Muscle of back (tissue), 11 donors: Measurements from ENCODE around the gene NRP1. TPM values are rescaled to one million over a fixed set of nuclear protein-coding genes. Genes with fewer than 3 reads are reported as not detected.
A peak's percentile ranks its signal among the peaks of the same experiment; 100 is the strongest.
"Not testable (repeated sequence)": the region's sequence is repeated elsewhere in the genome, so short reads cannot be mapped to it uniquely, and the experiment has no call there.

Experiments used
- DNase-seq, 3 donors: peaks; one replicate each; pipeline versions ENCODE4 v3.0.0 to v3.0.0-alpha.2; 2013
- polyA plus RNA-seq, 10 donors: library from polyadenylated mRNA; unstranded; fragments of 120-200 nt; gene quantifications; one replicate each; pipeline ENCODE4 v1.2.1, GENCODE V29; 2013; ENCODE audit not compliant: insufficient read length in 10 of 10

NRP1 gene
- polyA plus RNA-seq, 10 donors, result 90.1 to 133 (median 105) TPM

DNA sequence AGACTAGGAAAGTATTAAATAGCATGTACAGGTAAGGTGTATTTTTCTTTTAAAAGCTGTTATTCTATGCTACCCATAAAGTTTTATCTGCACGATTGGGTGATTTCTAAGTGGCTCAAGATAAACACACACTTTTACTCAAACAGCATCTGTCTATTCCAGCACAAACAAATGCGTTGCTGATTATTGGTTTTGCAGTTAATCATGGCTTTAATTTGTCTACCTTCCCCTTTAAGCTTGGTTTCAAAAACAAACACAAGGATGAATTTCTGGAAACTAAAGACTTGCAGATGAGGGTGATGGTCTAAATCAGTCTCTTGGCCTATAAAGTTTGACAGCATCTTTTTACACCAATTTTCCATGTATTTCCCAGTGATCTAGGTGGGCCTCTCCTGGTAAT lies 94.2 kb downstream of the NRP1 start:
- no peak for DNase-seq

DNA sequence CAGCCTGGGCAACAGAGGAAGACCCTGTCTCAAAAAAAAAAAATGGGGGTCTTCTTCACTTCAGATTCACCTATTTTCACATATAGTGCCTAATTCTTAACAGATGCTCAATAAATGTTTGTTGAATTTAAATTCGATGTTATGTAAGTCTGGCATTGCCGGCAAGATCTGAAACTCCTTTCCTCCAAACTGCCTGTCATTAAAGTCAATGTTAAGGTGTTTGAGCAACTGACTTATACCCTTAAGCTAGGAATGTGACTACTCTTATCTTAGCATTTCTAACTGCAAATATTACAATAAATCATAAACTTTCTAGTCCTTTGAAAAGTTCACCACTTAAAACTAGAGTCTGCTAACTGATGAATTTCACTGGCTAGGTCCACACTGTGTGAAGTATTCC lies 95.2 kb downstream of the NRP1 start:
- no peak for DNase-seq

DNA sequence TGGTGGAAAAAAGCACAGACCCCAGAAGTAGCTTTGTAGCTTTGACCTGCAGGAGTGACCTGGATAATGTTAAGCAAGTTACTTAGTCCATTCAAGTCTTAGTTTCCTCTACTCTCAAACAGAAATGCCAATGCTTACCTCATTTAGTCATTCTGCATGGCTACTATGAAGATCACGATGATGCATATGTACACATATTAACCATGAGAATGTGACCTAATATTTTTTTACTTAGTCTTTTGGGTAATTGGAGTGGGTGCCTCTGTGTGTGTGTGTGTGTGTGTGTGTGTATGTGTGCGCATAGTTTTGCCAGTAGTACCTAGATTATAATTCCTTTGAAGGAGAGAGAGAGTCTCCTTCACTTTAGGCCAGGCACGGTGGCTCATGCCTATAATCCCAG lies 95.8 kb downstream of the NRP1 start:
- DNase-seq, result peak in 1 of 3 donors; percentile 61

DNA sequence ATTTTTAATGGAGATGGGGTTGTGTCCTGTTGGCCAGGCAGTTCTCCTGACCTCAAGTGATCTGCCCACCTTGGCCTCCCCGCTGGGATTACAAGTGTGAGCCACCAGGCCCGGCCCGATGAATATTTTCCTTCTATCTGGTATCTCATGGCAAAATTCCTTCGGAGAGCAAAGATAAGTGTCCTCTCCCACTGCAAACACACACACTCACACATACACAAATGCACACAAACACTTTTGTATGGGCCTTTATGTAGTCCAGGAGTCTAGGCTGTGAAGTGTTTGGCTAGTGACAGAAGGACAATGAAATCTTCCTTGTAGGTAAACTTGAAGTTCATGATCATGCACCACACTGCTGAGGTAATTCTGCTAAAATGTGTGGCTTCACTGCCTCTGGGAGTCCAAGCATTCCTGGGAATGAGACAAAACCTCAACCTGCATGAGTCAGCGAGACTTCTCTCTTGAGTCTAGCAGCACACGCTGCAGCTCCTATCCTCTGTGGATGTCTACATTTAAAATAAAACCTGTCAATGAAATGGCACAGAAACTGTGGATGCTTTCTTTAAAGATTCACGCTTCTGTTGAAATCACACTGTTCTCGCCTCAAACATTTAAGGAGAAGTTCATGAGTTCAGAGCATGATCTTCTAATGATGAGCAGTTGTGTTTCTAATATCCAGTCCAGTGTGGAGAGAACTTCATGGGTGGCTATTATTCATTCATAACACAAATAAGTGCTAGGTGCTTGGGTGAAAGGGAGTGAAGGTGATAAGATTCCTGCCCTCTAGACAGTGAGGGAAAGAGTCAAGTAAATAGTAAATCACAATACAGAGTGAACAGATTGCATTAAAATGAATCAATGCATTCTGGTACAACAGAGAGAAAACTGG lies 96.5 kb downstream of the NRP1 start:
- peak in 1 of 3 donors; percentile 95 for DNase-seq

DNA sequence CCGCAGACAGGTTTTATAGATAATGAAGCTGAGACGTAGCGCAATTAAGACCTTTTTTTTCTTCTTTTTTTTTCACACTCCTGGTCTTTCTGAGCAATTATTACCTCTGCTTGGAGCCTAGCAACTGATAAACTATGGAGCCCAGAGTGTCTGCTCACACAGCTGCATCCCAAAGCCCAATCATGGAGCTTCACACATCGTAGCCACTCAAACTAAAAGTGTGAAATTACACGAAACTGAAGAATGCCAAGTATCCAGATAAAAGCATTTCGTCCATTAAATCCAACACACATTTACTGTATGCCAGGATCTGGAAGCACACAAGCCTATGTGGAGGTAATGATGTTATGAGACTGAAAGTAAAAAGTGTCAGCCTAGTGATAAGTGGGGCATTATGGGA lies 97.6 kb downstream of the NRP1 start:
- no peak for DNase-seq

DNA sequence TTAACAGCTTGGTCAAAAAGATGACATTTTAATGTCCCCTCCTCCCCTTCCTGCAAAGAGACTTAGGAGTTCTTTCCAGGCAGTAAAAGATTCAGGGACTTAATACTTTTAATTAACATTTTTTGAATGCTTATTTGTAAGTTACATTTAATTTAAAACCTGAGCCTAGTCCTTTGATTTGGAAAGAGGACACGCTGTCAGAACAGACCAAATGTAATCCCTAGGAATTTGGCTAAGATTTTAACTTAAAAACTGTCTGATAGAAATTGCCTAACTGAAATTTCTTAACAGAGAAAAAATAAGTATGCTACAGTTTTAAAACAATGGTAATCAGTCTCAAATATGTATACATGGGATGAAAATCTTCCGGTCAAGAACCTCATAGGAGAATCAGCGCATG lies 98.5 kb downstream of the NRP1 start:
- no peak for DNase-seq

DNA sequence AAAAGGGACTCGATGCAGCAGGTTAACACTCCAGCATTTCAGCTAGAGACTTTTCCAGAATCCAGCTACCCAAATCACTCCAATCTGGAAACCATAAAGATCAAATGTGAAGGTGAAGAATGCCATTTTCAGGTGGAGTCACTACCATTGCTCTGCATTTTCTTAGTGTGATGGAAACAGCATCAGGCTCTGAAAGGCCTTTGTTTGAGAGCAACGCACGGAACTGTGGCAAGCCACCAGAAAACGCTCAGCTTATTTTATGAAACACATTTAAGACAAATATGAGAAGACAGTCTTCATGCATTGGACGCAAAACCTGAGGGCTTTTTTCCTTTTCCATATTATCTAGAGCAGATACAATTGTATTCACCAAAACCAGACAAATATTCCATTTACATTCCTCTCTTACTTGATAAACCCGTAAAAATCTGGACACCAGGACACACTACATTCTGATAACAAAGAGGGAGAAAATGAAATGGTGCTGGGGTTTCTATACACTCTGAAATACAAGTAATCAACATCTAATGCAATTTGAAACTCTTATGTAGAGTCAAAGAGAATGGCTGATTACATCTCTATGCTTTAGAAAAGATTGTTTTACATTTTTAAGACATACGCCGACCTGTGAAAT lies 99.1 kb downstream of the NRP1 start:
- DNase-seq, result peak in 2 of 3 donors; percentile 67 to 80

DNA sequence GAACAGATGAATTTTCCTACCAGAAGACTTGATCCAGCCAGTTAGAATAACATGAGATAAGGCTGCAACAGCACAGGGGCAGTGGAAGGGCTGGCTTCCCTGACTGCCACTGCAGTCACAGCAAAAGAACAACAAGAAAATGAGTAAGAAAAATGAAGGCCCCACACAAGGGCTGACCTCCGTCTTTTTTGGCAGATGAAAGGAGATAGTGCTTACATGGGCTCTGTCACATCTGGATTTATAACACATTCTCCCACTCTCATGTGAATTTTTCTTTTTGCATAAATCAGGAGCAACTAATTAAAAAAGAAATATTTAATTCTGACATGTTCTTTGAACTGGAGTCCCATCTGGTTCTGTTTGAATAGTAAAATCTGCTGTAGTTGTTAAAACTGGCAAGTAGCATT lies 99.6 kb downstream of the NRP1 start:
- DNase-seq, result peak in 2 of 3 donors; percentile 20 to 61

DNA sequence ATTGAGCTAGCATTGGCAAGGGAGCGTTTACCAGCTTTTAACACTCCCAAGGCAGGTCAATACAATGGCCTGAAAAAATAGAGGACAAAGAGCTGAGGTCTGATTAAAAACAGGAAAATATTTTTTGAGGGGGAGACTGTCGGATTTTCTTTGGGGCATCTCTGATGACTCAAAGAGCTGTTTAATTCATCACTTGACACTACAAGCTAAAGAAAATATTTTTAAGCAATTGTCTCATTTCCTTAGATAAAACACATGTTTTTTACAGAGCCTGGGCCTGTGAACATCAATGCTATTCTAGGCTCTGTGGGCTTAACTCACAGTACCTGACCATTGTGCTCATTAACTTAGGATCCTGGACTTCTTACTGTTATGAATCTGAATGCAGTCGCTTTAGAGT lies 100.8 kb downstream of the NRP1 start:
- no peak for DNase-seq

DNA sequence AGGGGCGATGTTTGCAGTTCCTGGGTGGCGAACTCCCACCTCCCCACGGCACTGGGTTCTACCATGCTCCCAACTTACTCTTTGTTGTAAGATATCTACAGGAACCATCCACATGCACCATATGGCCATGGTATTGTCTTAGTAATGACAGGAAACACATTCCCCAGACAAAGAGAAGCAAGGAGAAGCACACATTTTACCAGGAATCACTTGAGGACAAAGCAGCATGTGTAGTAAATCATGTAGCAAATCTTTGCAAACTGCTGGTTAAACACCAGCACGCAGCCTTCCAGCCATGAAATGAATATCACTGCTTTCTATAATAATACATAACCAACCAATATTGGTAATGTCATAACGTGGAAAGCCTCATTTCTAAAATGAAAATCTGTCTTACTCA lies 101.2 kb downstream of the NRP1 start:
- no peak for DNase-seq

DNA sequence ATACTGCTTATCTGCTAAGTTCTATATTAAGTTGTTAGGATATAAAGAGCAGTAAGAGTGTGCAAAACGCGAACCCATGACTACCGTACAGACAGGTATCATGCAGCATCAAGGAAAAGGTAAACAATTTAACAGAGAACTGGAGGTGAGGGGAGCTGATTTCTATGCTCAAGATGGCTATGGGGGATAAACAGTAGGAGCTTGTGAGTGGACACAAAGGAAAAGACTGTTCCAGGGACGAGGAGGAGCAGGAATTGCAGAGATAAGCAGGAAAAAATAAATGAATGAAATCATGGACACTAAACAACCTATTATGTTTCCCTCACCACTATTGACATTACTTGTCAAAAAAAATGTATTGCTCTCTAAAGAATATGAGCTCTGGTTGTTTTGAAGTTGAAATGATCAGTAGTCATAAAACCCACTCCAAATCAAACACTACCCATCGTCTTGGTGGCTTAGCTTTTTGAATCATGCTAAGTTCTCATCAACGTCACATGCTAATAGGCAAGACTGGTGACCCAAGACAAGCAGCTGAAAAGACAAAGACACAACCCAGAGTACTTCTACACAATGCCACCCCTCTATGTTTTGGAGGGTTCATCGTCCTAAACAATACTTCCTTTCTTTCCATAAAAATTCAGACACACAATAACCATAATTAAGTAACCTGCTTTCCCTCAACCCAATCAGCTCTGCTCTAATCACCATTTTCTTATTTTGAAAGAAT lies 102.7 kb downstream of the NRP1 start:
- no peak for DNase-seq

DNA sequence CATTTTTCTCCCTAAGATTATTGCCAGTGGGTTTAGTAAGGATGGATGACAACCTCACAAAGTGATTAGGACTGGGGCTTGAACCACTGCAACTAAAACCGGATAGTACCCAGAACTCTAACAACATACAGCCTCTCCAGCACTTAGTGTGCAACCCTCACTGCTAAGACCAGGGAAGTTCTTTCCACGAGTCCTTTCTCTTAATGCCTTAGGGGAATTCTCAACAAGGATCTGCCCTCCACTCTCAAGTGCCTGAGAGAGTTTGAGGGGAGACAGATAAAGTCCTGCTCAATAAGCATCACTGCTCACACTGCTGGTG lies 104.6 kb downstream of the NRP1 start:
- DNase-seq, result no peak

DNA sequence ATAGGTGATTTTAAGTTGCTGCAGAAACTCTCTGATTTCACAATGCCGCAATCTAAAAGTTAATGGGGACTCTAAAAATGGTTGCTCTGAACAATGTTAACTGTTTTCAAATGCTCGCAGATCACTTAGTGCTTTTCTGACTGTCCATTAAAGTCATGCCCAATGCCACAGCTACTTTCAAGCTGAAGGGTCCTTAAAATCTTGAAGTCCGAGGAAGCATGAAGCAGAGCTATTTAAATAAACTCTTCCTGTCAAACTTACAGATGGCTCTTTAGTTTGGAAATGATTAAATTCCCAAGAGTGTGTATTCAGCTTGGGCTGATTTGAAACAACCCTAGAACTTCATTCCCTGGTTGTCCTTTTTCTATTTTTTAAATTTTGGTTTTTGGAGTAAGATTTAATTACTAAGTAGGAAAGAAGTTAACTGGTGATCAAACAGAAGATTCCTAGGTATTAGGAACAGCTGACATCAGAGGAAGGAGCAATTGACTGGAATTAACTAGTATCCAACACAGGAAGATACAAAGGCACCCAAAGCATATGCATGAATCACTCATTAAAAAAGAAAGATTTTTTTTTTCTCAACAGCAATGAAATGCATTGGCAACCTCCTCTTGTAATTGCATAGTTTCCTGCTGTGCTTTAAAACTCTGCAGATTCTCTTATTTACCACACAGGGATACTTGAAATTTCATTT lies 105.1 kb downstream of the NRP1 start:
- no peak for DNase-seq

DNA sequence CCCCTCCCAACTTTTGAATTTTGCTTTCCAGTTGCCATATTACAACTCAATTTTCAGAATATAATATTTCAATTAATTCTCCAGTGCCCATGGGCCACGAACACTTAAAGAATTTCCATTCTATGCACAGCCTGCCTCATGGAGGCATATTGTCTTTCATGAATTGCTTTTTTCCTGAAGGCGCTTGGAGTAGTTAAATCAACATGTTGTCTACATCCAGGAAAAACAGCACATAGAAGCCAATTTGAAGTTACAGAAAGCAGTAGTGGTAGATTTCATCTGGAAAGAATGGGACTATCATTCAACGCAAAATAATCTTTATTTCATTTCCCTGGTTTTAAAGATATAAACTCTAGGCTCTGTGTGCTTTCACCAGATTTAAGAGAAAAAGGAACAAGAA lies 106.0 kb downstream of the NRP1 start:
- peak in 1 of 3 donors; percentile 26 for DNase-seq

DNA sequence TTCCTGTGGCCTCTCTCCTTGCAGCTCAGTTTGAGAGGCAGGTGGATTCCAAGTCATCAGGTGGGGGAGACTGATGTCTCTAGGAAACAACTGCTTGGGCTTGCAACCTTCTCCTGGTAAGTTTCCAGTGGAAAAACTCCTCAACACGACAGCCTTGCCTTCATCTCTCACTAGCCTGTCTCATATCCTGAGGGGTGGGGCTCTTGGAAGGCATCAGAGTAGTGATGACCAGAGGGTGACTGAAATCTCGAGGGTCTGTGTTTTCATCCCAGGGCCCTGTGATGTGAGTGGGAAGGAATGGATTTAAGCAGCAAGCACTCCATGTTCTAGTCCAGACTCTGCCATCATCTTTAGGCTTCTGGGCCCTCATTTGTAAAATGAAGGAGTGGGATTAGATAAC lies 107.0 kb downstream of the NRP1 start:
- DNase-seq, result no peak

DNA sequence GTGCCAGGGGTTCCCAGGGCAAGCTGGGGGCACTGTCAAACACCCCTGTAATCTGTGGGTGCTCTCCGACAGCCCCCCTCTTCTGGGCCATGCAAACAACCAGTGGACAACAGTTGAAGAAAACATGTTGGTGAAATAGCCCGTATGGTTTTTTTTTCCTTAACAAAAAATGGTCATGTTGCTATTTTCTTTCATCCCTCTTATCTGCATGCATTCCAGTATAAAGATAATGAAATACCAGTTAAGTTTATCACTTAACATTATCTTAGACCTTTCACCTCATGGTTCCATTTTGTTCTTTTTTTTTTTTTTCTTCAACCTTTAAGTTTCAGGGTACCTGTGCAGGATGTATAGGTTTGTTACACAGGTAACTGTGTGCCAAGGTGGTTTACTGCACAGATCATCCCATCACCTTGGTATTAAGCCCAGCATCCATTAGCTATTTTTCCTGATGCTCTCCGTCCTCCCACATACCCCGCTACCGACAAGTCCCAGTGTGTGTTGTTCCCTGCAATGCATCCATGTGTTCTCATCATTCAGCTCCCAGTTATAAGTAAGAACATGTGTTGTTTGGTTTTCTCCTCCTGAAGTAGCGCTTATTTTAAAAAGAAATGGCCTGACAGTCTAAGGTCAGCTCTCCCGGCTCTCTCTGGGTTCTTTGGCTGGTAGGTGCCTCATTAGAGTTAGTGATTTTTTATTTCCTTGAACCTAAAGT lies 110.1 kb downstream of the NRP1 start:
- DNase-seq, result no peak

DNA sequence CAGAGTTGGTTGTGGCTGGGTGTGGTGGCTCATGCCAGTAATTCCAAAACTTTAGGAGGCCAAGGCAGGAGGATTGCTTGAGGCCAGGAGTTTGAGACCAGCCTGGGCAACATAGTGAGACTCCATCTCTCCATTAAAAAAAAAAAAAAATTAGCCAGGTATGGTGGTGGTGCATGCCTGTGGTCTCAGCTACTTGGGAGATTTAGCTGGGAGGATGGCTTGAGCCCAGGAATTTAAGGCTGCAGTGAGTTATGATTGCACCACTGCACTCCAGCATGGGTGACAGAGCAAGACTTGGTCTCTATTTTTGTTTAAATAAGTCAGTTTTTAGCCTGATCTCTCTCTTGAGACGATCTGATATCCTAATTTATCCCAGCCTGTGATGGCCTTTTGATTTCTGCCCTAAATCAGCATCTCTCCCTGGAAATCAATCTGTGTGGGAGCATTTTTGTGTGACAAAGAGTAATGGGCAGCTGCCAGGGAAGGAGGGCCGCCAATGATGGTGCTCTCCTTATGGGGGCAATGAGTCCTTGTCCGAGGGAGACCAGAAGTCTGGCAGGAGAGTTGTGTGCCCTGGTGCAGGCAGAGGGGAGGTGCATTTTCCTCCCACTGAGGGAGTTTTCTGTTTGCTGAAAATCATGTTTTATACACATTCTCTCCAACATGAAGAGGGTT lies 111.0 kb downstream of the NRP1 start:
- DNase-seq, result no peak

DNA sequence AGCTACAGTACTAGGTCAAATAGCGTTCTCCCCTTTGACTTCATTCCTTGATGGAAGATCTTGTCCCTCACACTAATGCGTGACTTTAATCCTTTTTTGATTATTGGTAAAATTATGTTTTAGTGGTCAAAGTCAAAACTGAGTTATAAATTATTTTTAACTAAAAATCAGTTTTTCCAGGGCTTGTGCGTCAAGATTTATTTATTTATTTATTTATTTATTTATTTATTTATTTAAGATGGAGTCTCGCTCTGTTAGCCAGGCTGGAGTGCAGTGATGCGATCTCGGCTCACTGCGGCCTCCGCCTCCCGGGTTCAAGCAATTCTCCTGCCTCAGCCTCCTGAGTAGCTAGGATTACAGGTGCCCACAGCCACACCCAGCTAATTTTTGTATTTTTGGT lies 112.2 kb downstream of the NRP1 start:
- DNase-seq, result not testable (repeated sequence)

DNA sequence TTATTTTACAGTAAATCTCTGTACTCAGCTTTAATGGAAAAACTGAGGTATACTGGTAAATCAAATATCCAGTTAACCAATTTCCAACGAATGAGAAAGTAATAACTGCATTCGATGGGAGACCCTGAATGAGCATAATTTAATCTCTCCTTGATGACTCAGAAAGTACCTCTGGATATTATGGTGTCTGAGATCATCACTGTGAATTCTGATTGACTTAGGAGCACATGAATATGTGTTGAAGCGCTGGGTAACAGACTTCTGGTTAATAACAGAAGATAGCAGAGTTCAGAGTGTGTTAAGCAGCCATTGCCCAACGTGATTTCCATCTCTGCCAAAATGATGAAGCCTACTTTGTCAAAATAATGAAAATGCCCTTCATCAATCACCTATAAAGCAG lies 116.6 kb downstream of the NRP1 start:
- no peak for DNase-seq

DNA sequence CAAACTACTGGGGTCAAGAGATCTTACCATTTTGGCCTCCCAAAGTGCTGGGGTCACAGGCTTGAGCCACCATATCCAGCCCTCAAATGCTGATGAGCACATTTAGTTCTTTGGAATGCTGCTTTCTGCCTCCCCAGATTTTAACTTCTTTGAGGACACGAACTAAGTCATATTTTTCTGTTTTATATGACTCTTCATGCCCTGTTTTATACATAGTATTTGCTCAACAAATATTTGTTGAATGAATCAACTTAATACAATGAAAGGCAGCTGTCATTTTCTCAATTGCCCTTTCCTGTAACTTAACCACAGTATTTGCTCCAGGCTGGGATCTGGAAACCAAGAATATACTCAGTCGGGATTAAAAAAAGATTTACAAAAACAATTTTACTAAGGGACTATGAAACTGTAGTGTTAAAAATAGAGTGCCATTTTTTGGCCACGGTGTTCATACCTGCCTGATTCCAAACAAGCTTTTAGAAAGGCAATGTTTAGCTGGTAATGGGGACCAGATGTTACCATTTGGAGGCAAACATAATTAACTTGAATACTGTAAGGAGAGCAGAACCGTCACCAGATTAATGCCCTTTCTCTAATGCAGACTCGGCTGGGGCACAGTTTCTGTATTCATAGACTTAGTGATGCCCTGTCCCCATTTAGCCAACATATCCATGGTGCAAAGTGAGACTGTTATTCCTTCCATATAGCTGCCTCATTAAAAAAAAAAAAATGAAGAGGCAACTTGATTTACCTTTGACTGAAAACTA lies 117.6 kb downstream of the NRP1 start:
- DNase-seq, result peak in 1 of 3 donors; percentile 74
